Mucosa of rectum (tissue), 2 donors: ENCODE measurements around the gene LRRC10.

Experiments used
- H3K27ac ChIP-seq, 2 donors: one replicate each; pipeline ENCODE4 v1.7.0; 2013; ENCODE audit warnings: inconsistent platforms in 2 of 2, low read depth in 2 of 2, low read length in 2 of 2
- H3K27me3 ChIP-seq, 2 donors: one replicate each; pipeline ENCODE4 v1.7.0; 2013; ENCODE audit warnings: low read length in 2 of 2; ENCODE audit not compliant: control insufficient read depth in 2 of 2, insufficient read depth in 2 of 2
- H3K36me3 ChIP-seq, 2 donors: one replicate each; pipeline ENCODE4 v1.7.0; 2013; ENCODE audit warnings: low read length in 2 of 2; ENCODE audit not compliant: control insufficient read depth in 2 of 2, insufficient read depth in 2 of 2
- H3K4me1 ChIP-seq, 2 donors: one replicate each; pipeline ENCODE4 v1.7.0; 2013; ENCODE audit warnings: low read length in 2 of 2, mild to moderate bottlenecking in 1 of 2; ENCODE audit not compliant: control insufficient read depth in 2 of 2, insufficient read depth in 2 of 2
- H3K4me3 ChIP-seq, 2 donors: one replicate each; pipeline ENCODE4 v1.7.0; 2013; ENCODE audit warnings: low read length in 2 of 2
- H3K9ac ChIP-seq, 2 donors: one replicate each; pipeline ENCODE4 v1.7.0; 2013; ENCODE audit warnings: low read length in 2 of 2, low read depth in 1 of 2, mild to moderate bottlenecking in 1 of 2
- H3K9me3 ChIP-seq, 2 donors: one replicate each; pipeline ENCODE4 v1.7.0; 2013; ENCODE audit warnings: low read length in 2 of 2; ENCODE audit not compliant: control insufficient read depth in 2 of 2
- donor health status: healthy.
- donor health status: Normal muscosa, but diverticular disease.

LRRC10 gene, protein sequence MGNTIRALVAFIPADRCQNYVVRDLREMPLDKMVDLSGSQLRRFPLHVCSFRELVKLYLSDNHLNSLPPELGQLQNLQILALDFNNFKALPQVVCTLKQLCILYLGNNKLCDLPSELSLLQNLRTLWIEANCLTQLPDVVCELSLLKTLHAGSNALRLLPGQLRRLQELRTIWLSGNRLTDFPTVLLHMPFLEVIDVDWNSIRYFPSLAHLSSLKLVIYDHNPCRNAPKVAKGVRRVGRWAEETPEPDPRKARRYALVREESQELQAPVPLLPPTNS

DNA sequence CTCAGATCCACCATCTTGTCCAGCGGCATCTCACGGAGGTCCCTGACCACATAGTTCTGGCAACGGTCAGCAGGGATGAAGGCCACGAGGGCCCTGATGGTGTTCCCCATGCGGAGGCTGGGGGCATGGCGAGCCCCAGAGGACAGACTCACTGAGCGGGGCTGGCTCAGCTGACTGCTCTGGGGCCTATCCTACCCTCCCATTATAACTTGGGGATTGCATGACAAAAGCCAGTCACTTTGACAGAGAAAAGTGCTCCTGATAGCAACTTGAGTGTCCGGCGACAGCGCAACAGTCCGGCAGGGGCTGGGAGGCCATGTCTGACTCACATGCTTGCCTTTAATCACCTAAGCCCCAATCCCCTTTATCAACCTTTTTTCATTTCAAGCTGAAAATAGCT lies at the start of gene LRRC10:
Gene LRRC10, minus strand, starts transcription at position 179 of the 400 bp plus-strand sequence. Its CDS starts 69 bp downstream, at position 110.
- H3K9me3 ChIP-seq = no peaks in the 10 kb centered on the region
- no peak within 1 kb of the TSS for H3K27ac ChIP-seq
- H3K9ac ChIP-seq = no peak within 1 kb of the TSS
- no peaks in the 10 kb centered on the region for H3K36me3 ChIP-seq
- no peaks in the 10 kb centered on the region for H3K4me1 ChIP-seq
- no peak within 1 kb of the TSS for H3K4me3 ChIP-seq
- H3K27me3 ChIP-seq = no peaks in the 10 kb centered on the region

DNA sequence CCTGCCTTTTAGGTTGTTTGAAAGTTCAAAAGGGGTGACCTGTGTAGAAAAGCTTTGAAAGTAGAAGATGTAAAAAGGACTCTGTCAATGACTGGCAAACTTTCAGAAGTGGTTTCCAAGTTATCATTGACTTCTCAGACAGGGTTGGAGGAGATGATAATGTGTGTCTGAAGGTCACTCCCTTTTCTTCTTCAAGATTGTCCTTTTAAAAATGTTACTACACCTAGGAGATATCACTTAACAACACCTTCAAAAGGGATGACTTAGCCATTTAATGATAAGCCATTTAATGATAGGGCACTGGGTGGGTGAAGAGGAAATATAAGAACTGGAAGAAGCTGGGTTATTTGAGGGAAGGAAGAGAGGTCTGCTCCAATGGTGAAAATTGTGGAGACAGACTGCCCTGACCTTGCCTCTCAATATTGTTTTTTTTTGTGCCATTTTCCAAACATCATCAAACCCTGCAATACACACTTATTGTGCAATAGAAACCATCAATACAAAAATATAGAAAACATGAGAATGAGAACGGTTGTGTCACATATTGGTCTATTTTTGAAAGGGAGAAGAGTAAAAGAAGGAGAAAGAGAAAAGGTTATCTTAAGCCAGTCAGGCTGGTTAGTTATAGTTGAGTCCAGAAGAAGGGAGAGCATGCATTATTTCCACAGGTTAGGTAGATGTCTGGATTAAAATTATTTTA lies 49.6 kb upstream of the LRRC10 start:
- Histone ChIP-seq H3K4me1 (no peaks in the 10 kb centered on the region), H3K4me3 (no peak overlapping the region), H3K9me3 (no peaks in the 10 kb centered on the region), H3K9ac (no peak overlapping the region), H3K27ac (no peak overlapping the region), H3K27me3 (no peaks in the 10 kb centered on the region), H3K36me3 (no peaks in the 10 kb centered on the region)

DNA sequence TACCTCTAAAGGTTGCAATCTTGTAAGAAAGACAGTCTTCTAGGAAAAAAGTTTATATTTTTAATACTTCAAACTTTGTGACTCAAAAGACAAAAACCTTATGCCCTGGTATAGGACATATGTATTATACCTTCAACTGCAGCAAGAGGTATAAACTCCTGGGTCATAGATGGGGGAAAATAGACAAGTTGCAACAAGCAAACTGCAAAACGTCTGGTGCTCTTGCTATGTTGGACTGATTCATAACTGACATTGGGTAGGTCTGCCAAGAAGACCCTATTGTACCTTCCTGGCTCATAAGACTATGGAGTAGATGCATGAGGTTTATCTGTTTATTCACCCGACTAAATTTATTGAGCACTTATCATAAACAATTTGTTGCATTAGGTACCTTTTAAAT lies 47.5 kb upstream of the LRRC10 start:
- Histone ChIP-seq H3K27me3 (no peaks in the 10 kb centered on the region), H3K4me3 (no peak overlapping the region), H3K9ac (no peak overlapping the region), H3K4me1 (no peaks in the 10 kb centered on the region), H3K27ac (no peak overlapping the region), H3K9me3 (no peaks in the 10 kb centered on the region), H3K36me3 (no peaks in the 10 kb centered on the region)

DNA sequence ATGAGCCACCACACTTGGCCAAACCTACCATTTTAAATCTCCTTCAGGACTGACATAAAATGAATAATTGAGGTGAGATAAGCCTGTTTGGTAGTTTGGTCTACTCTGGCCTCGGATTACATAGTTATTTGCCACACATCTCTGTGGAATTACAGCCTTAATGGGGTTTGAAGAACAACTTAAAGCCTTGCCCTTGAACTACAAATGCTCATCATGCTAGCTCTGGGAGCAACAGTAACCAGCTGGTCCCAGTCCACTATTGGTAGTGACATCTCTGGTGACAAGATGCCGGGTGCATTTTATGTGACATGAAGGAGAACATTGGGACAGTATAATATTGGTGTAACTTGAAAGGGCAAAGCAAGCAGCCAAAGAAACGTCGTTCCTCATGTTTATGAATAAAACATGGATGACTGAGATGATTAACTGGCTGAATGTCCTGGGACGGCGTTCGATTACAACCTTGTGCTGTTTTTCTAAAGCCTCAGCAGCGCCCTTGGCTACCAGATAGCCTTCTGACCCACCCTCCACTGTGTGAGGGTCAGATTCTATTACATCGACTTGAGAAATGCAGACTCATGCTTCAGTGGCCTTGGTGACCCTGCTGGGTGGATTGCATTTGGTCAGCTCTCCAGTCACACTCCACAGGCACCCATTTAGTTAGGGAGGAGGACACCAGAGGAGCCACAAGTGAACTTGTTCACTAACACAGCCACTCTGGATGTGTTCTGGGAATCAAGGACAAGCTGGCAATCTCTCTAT lies 46.9 kb upstream of the LRRC10 start:
- no peak overlapping the region for H3K9ac ChIP-seq
- H3K4me1 ChIP-seq = no peaks in the 10 kb centered on the region
- H3K9me3 ChIP-seq = no peaks in the 10 kb centered on the region
- H3K4me3 ChIP-seq = no peak overlapping the region
- H3K27me3 ChIP-seq = no peaks in the 10 kb centered on the region
- no peak overlapping the region for H3K27ac ChIP-seq
- H3K36me3 ChIP-seq = no peaks in the 10 kb centered on the region

DNA sequence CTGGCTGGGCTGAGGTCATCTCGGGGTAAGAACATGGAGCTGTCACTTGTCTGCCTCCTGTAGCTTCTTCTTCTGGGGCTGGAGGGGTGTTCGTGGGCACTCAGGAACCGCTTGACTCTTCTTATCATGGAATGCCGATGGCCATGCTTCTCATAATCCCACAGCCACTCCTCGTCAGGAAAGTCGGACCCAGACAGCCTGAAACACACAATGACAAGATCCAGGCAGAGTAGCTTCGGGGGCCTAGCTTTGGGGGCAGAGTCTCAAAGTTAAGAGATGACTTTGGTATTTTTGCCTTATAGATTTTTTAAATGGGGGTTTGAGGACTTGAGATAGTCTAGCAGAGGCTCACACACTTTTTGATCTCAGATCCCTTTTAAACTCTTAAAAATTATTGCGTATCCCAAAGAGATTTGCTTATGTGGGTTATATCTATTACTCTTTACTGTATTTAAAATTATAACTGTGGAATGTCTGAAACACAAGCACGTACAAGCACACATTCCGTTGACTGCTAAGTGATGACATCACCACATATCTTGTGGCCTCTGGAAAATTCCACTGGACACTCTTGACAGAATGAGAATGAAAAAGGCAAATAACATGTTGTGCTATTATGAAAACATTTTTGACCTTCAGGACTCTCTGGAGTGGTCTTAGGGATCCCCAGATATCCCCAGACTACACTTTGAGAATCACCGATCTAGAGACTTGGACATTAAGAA lies 45.1 kb upstream of the LRRC10 start:
- Histone ChIP-seq H3K4me3 (no peak overlapping the region), H3K27me3 (no peaks in the 10 kb centered on the region), H3K9me3 (no peaks in the 10 kb centered on the region), H3K4me1 (no peaks in the 10 kb centered on the region), H3K9ac (no peak overlapping the region), H3K27ac (no peak overlapping the region), H3K36me3 (no peaks in the 10 kb centered on the region)

DNA sequence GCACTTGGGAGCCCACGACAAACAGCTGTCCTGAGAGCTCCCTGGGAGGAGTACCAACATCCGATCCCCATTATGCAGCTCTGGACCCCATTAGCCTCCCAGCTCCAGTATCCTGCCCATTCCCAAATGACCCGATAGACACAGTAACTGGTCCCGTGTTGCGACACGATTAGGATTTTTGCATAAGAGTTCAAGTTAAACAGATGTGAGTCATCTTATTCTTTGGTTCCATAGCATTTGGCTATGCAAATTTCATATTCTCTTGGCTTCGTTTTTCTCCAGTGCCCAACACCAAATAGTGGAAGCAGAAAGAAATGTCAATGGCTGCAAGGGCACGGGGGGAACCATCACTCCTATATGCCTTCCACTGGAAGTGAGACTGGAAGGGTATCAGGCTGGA lies 43.0 kb upstream of the LRRC10 start:
- H3K36me3 ChIP-seq = no peaks in the 10 kb centered on the region
- no peaks in the 10 kb centered on the region for H3K27me3 ChIP-seq
- H3K9ac ChIP-seq = no peak overlapping the region
- no peaks in the 10 kb centered on the region for H3K4me1 ChIP-seq
- H3K27ac ChIP-seq = no peak overlapping the region
- H3K4me3 ChIP-seq = no peak overlapping the region
- H3K9me3 ChIP-seq = no peaks in the 10 kb centered on the region

DNA sequence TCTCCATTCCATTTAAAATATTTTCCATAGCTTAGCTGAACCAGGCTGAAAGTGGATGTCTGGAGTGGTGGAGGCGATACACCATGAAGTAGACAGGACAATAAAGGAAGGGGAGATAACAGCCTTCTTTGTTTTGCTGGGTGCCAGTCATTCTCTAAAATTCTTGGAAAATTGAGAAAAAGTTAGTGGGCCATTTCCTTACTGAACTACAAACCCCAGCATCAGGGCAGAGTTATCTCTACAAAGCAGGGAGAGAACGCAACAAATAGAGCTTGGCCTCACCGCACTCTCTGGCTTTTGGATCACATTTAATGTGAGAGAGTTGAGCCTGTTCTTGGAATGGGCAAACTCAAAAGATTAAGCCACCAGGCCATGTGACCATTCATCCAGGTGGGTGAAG lies 41.2 kb upstream of the LRRC10 start:
- Histone ChIP-seq H3K4me3 (no peak overlapping the region), H3K27me3 (no peaks in the 10 kb centered on the region), H3K36me3 (no peaks in the 10 kb centered on the region), H3K9ac (no peak overlapping the region), H3K9me3 (no peaks in the 10 kb centered on the region), H3K4me1 (no peaks in the 10 kb centered on the region), H3K27ac (no peak overlapping the region)

DNA sequence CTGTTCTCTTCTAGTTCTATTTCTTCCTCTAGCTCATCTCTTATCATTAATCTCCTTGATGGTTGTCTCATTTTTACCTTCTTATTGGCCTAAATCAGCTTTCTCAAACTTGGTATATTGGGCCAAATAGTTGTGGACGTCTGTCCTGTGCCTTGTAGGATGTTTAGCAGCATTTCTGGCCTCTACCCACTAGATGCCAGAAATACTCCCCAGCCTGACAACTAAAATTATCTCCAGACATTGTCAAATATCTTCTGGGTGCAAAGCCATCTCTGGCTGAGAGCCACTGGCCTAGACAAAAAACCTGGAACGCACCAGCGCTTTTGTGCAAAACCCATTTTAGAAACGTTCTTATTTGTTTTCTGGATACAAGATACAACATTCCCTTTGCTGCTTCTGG lies 38.8 kb upstream of the LRRC10 start:
- H3K4me1 ChIP-seq = no peaks in the 10 kb centered on the region
- no peaks in the 10 kb centered on the region for H3K36me3 ChIP-seq
- no peaks in the 10 kb centered on the region for H3K27me3 ChIP-seq
- no peak overlapping the region for H3K9ac ChIP-seq
- no peaks in the 10 kb centered on the region for H3K9me3 ChIP-seq
- no peak overlapping the region for H3K4me3 ChIP-seq
- H3K27ac ChIP-seq = no peak overlapping the region

DNA sequence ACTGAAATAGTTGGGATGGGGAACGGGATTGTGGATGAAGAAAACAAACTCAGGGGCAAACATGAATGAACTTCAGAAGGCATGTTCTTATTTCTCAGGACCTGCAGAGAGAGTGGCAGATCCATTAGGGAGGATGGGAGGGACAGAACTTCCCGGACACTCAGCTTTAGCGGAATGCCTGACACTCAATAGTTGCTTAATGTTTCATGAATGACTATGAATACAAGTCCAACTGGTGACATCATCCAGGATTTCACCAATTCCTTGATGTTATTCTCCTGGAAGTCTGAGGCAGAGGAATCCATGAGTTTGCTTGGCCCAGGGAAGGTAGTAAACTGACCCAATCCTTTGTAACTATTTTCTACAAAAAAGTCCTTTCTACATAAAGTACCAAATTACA lies 37.8 kb upstream of the LRRC10 start:
- H3K9me3 ChIP-seq = no peaks in the 10 kb centered on the region
- H3K27me3 ChIP-seq = no peaks in the 10 kb centered on the region
- H3K9ac ChIP-seq = no peak overlapping the region
- H3K4me3 ChIP-seq = no peak overlapping the region
- H3K27ac ChIP-seq = no peak overlapping the region
- H3K36me3 ChIP-seq = no peaks in the 10 kb centered on the region
- H3K4me1 ChIP-seq = no peaks in the 10 kb centered on the region

DNA sequence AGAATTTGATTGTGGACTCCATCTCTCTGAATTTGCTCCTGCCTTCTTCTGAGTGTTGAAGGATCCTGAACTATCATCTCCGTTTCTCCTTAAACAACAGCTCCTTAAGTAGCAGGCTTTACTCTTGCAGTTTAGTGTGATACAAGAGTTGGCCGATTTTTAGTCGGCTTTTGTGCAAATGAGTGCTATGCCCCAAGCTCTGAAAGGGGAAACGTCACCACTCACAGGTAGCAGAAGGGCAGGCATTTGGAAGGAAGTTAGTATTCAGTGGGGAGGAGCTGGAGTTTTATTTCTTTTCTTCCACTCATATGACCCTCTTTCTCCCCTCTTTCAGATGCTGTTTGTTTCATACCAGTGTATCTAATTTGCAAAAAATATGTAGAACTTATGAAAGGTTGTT lies 36.5 kb upstream of the LRRC10 start:
- no peak overlapping the region for H3K9ac ChIP-seq
- no peaks in the 10 kb centered on the region for H3K9me3 ChIP-seq
- no peak overlapping the region for H3K4me3 ChIP-seq
- H3K36me3 ChIP-seq = no peaks in the 10 kb centered on the region
- no peak overlapping the region for H3K27ac ChIP-seq
- H3K27me3 ChIP-seq = no peaks in the 10 kb centered on the region
- H3K4me1 ChIP-seq = no peaks in the 10 kb centered on the region
